A549 (cell line): ENCODE measurements around the gene NFATC2. TPM values are rescaled to one million over a fixed set of nuclear protein-coding genes. Genes with fewer than 3 reads are reported as not detected.

Experiments used
- ATAC-seq, 2 experiments: fragments of 200-7000 bp in 1 of 2; fragments of >200 bp in 1 of 2; cut with Nextera tagmentation in 1 of 2; cut with Tn5 transposase in 1 of 2; 3 replicates each; pipeline versions ENCODE4 v1.8.0 to v1.9.1; 2018 to 2020; ENCODE audit warnings: mild to moderate bottlenecking in 1 of 2, moderate library complexity in 1 of 2
- CTCF ChIA-PET: fragments of 300-600 bp; sonication (Branson Sonifier 250); formaldehyde crosslinking; extraction: SDS; loops from one replicate; lab custom pipeline; 2021; ENCODE audit warnings: antibody characterized with exemption, inconsistent platforms; lab: Yijun Ruan, JAX
- POLR2A ChIA-PET: fragments of 350-600 bp; formaldehyde crosslinking; extraction: SDS; loops from one replicate; lab custom pipeline; 2021; ENCODE audit warnings: antibody characterized with exemption, inconsistent platforms; lab: Yijun Ruan, JAX
- DNase-seq, 2 experiments: peaks; one replicate each; pipeline versions ENCODE4 v3.0.0 to v3.0.0-alpha.2; 2011 to 2016; ENCODE audit warnings: low read depth in 1 of 2, low spot score in 1 of 2
- FAIRE-seq: peaks from 2 replicates; lab custom pipeline; 2011; peaks lifted over from hg19 to GRCh38; lab: Jason Lieb, UNC
- H3K27ac ChIP-seq, 2 experiments: fragments of >200 bp; sonication (Bioruptor Twin); formaldehyde crosslinking; 3 replicates each; pipeline ENCODE4 v1.5.1; 2016 to 2017
- H3K4me1 ChIP-seq: fragments of >200 bp; sonication (Bioruptor Twin); formaldehyde crosslinking; 3 replicates; pipeline ENCODE4 v1.6.1; 2016
- H3K4me2 ChIP-seq: fragments of >200 bp; sonication (Bioruptor Twin); formaldehyde crosslinking; 3 replicates; pipeline ENCODE4 v1.6.1; 2016
- H3K4me3 ChIP-seq: fragments of >200 bp; sonication (Bioruptor Twin); formaldehyde crosslinking; 3 replicates; pipeline ENCODE4 v1.5.1; 2016
- H3K9me3 ChIP-seq: fragments of >200 bp; sonication (Bioruptor Twin); formaldehyde crosslinking; 3 replicates; pipeline ENCODE4 v1.6.1; 2016
- CTCF ChIP-seq: fragments of >200 bp; sonication (Bioruptor Twin); formaldehyde crosslinking; IDR thresholded peaks from 3 replicates; pipeline ENCODE4 v1.5.1; 2016
- EP300 ChIP-seq, 2 experiments: fragments of >200 bp; sonication (Bioruptor Twin); formaldehyde crosslinking; IDR thresholded peaks; 2 replicates in 1 of 2; 3 replicates in 1 of 2; pipeline ENCODE4 v1.6.1; 2016 to 2017
- GATA3 ChIP-seq: IDR thresholded peaks from 2 replicates; pipeline ENCODE4 v1.6.1; 2012; ENCODE audit warnings: borderline replicate concordance
- HOXB5 ChIP-seq: fragments of 250-450 bp; sonication (Bioruptor Pico); IDR thresholded peaks from 2 replicates; pipeline ENCODE4 v1.5.0; 2020; ENCODE audit warnings: mild to moderate bottlenecking, moderate library complexity
- JUN ChIP-seq, 2 experiments: fragments of >200 bp; sonication (Bioruptor Twin); formaldehyde crosslinking; IDR thresholded peaks; 2 replicates in 1 of 2; 3 replicates in 1 of 2; pipeline ENCODE4 v1.6.1; 2016 to 2017
- MAZ ChIP-seq: fragments of 150-350 bp; IDR thresholded peaks from 2 replicates; pipeline ENCODE4 v1.6.1; 2014; ENCODE audit warnings: antibody characterized with exemption, low read depth, low read length, borderline replicate concordance
- NFE2L2 ChIP-seq: fragments of 150-350 bp; conservative IDR thresholded peaks from 2 replicates; pipeline ENCODE4 v1.6.1; 2014; ENCODE audit warnings: low read length
- PHF8 ChIP-seq: fragments of 200-600 bp; sonication (generic); IDR thresholded peaks from 2 replicates; pipeline ENCODE4 v1.6.1; 2016; ENCODE audit warnings: low read depth, mild to moderate bottlenecking, antibody characterized with exemption, moderate library complexity, borderline replicate concordance
- RAD21 ChIP-seq, 2 experiments: fragments of >200 bp in 1 of 2; sonication (Bioruptor Twin) in 1 of 2; formaldehyde crosslinking in 1 of 2; IDR thresholded peaks in 1 of 2; conservative IDR thresholded peaks in 1 of 2; 2 replicates in 1 of 2; 3 replicates in 1 of 2; pipeline ENCODE4 v1.6.1; 2012 to 2018; ENCODE audit warnings: inconsistent platforms in 1 of 2
- RARB ChIP-seq: fragments of 250-450 bp; sonication (Bioruptor Pico); IDR thresholded peaks from 2 replicates; pipeline ENCODE4 v1.8.0; 2021; ENCODE audit warnings: mild to moderate bottlenecking, moderate library complexity
- REST ChIP-seq: fragments of 200-600 bp; sonication (generic); IDR thresholded peaks from 2 replicates; pipeline ENCODE4 v1.6.1; 2016; ENCODE audit warnings: antibody characterized with exemption, mild to moderate bottlenecking, moderate library complexity
- RFX5 ChIP-seq: fragments of 450-650 bp; IDR thresholded peaks from 2 replicates; pipeline ENCODE4 v1.7.1; 2014; ENCODE audit warnings: antibody characterized with exemption, mild to moderate bottlenecking, moderate library complexity
- RNF2 ChIP-seq: fragments of 200-600 bp; sonication (generic); IDR thresholded peaks from 2 replicates; pipeline ENCODE4 v1.6.1; 2016; ENCODE audit warnings: low read depth, mild to moderate bottlenecking, antibody characterized with exemption, moderate library complexity, borderline replicate concordance
- TFCP2L1 ChIP-seq: fragments of 250-450 bp; sonication (Bioruptor Pico); IDR thresholded peaks from 2 replicates; pipeline ENCODE4 v1.5.0; 2021; ENCODE audit warnings: mild to moderate bottlenecking
- ZC3H11A ChIP-seq: fragments of 450-650 bp; IDR thresholded peaks from 2 replicates; pipeline ENCODE4 v1.6.1; 2014; ENCODE audit warnings: antibody characterized with exemption, mild to moderate bottlenecking
- WGBS: methylation state at CpG from one replicate; pipeline ENCODE4 v1.1.6; 2017; ENCODE audit errors: missing lambda C conversion rate; 5-methylcytosine and 5-hydroxymethylcytosine counted together
- polyA plus RNA-seq, 4 experiments: library from polyadenylated mRNA; depleted of rRNA in 3 of 4; stranded (reverse); fragments of >200 nt; fragmentation: RNase III in 1 of 4; extraction: RNeasy Plus Mini Kit Qiagen cat#74134 plus additional on column Dnase treatment in 1 of 4; gene quantifications; 2 replicates in 3 of 4; 3 replicates in 1 of 4; pipeline ENCODE4 v1.2.3, GENCODE V29; 2011 to 2017

Gene NFATC2
- polyA plus RNA-seq, 2 of the 4 experiments (the other 2 are of a cell fraction) = 0.75 to 1.6 TPM

GRCh38 chr20:51391926-51392325 is 150.6 kb downstream of the NFATC2 start:
- CTCF ChIA-PET = interaction anchor here (1.2 to 3.0 kb wide), 3 partner anchors 12 to 404 kb away, joined by 3 to 8 read pairs (median 6); no protein-coding TSS in a partner anchor

GRCh38 chr20:51389543-51390264 is 152.8 kb downstream of the NFATC2 start:
- H3K9me3 ChIP-seq = no peaks in the 10 kb centered on the region
- no peak overlapping the region for H3K27ac ChIP-seq
- TF ChIP-seq PHF8 (no peak), HOXB5 (no peak), MAZ (no peak), JUN (IDR thresholded peaks at IDR 0.05) (no peak), EP300 (IDR thresholded peaks at IDR 0.05) (no peak), TFCP2L1 (CRISPR knock-in tag) (no peak), CTCF (no peak), RARB (CRISPR knock-in tag) (no peak), RFX5 (no peak)
- ATAC-seq = no peak
- H3K4me1 ChIP-seq = peaks cover 18% of the 10 kb centered on the region
- ChIA-PET POLR2A (no interaction called here), CTCF (interaction anchor here (0.7 to 3.3 kb wide), 8 partner anchors 9 to 402 kb away, joined by 3 to 30 read pairs (median 4); no protein-coding TSS in a partner anchor)
- WGBS = 73% methylated on average over 11 of the region's 11 CpGs
- no peak for FAIRE-seq
- DNase-seq = no peak
- no peak overlapping the region for H3K4me2 ChIP-seq
- H3K4me3 ChIP-seq = no peak overlapping the region

More at GRCh38 chr20:51391926-51392325, 150.6 kb downstream of the NFATC2 start:
- Histone ChIP-seq H3K4me1 (peaks cover 18% of the 10 kb centered on the region), H3K4me2 (no peak overlapping the region), H3K4me3 (no peak overlapping the region), H3K27ac (no peak overlapping the region), H3K9me3 (no peaks in the 10 kb centered on the region)
- WGBS = 93% methylated on average over 1 of the region's 1 CpG
- no peak for TF ChIP-seq GATA3
- TF ChIP-seq NFE2L2 = no peak
- no peak for TF ChIP-seq ZC3H11A
- TF ChIP-seq JUN (IDR thresholded peaks at IDR 0.05) = no peak
- no peak for TF ChIP-seq MAZ
- no peak for TF ChIP-seq REST
- no peak for TF ChIP-seq RAD21 (conservative IDR thresholded peaks at IDR 0.05 in 1 of 2, IDR thresholded peaks at IDR 0.05 in 1 of 2)
- TF ChIP-seq RNF2 = no peak
- DNase-seq (no peak), FAIRE-seq (no peak), ATAC-seq (no peak)
- POLR2A ChIA-PET = no interaction called here
